ENCODE results near the gene ACOT7. TPM values are rescaled to one million over a fixed set of nuclear protein-coding genes. Genes with fewer than 3 reads are reported as not detected.

Gene ACOT7
- total and polyA plus RNA-seq, 2 of the 13 experiments (the other 11 are each of a cell fraction or from before 2014, with no cell fraction given), result 33.0 to 55.8 TPM

DNA sequence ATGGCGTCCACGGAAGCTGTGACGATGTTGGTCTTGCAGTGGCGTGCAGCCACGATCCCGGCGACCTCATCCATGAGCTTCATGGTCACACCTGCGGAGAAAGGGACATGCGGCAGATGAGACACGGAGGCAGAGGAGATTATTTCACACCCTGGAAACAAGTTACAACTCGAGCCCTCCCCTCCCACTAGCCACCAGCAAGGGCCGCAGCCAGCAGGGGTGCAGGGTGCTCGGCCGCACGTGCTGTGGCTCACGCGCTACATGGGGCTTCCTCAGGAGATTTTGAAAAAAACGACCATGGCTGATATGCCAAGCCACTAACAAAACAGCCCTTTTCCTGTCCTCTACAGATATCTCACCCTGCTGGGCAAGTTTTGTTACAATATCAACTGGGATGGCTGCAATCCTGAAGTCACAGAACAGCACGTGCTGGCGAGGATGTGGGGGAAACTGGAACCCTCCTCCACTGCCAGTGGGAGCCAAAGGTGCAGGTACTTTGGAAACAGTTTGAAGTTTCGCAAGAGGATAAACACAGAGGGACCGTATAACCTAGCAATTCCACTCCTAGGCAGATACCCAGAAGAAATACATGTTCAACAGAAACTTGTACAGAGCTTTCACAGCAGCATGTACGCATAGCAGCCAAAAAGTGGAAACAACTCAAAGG lies 98.5 kb downstream of the ACOT7 start (continued):
- TF ChIP-seq THAP9 (CRISPR knock-in tag; IDR thresholded peaks at IDR 0.05; ENCODE audit: borderline replicate concordance) (no peak), FOXA1 (IDR thresholded peaks at IDR 0.05) (no peak), FOXA1 (CRISPR knock-in tag; IDR thresholded peaks at IDR 0.05) (0 out of 2 replicates have a peak, but pooled peaks have one; percentile 10), ELF3 (CRISPR knock-in tag; IDR thresholded peaks at IDR 0.05) (no peak), MAFG (CRISPR knock-in tag; IDR thresholded peaks at IDR 0.05) (no peak), ZSCAN30 (CRISPR knock-in tag; IDR thresholded peaks at IDR 0.05) (no peak), MYC (CRISPR knock-in tag; IDR thresholded peaks at IDR 0.05; ENCODE audit: borderline replicate concordance) (no peak), FIP1L1 (IDR thresholded peaks at IDR 0.05; ENCODE audit: borderline replicate concordance, insufficient read depth, low read depth, low read length) (no peak), ZNF124 (CRISPR knock-in tag; IDR thresholded peaks at IDR 0.05) (0 out of 2 replicates have a peak, but pooled peaks have one; percentile 35), ZNF142 (CRISPR knock-in tag; IDR thresholded peaks at IDR 0.05) (no peak), ZNF547 (CRISPR knock-in tag; IDR thresholded peaks at IDR 0.05) (no peak), ZNF101 (CRISPR knock-in tag; IDR thresholded peaks at IDR 0.05; ENCODE audit: borderline replicate concordance, low read depth) (no peak), ESRRA (CRISPR knock-in tag; IDR thresholded peaks at IDR 0.05; ENCODE audit: low read depth) (no peak), ZNF7 (CRISPR knock-in tag; IDR thresholded peaks at IDR 0.05) (no peak), NFKBIZ (CRISPR knock-in tag; IDR thresholded peaks at IDR 0.05) (no peak), ZNF335 (CRISPR knock-in tag; IDR thresholded peaks at IDR 0.05) (no peak), SMARCE1 (IDR thresholded peaks at IDR 0.05; ENCODE audit: borderline replicate concordance) (no peak), MYNN (CRISPR knock-in tag; IDR thresholded peaks at IDR 0.05; ENCODE audit: low read depth) (no peak)
- TF ChIP-seq, protein P1, sequence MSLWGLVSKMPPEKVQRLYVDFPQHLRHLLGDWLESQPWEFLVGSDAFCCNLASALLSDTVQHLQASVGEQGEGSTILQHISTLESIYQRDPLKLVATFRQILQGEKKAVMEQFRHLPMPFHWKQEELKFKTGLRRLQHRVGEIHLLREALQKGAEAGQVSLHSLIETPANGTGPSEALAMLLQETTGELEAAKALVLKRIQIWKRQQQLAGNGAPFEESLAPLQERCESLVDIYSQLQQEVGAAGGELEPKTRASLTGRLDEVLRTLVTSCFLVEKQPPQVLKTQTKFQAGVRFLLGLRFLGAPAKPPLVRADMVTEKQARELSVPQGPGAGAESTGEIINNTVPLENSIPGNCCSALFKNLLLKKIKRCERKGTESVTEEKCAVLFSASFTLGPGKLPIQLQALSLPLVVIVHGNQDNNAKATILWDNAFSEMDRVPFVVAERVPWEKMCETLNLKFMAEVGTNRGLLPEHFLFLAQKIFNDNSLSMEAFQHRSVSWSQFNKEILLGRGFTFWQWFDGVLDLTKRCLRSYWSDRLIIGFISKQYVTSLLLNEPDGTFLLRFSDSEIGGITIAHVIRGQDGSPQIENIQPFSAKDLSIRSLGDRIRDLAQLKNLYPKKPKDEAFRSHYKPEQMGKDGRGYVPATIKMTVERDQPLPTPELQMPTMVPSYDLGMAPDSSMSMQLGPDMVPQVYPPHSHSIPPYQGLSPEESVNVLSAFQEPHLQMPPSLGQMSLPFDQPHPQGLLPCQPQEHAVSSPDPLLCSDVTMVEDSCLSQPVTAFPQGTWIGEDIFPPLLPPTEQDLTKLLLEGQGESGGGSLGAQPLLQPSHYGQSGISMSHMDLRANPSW (CRISPR knock-in tag; IDR thresholded peaks at IDR 0.05; ENCODE audit: borderline replicate concordance), result no peak

All from HepG2 (cell line).